K562 (cell line): ENCODE data around the gene RAB3GAP1. TPM values are rescaled to one million over a fixed set of nuclear protein-coding genes. Genes with fewer than 3 reads are reported as not detected.

ENCODE experiments used
- ATAC-seq: fragments of 200-7000 bp; cut with Tn5 transposase; 3 replicates; pipeline ENCODE4 v1.9.1; 2020; ENCODE audit warnings: moderate library complexity
- BruUV-seq: library from RNA; stranded (reverse); fragments of 400-500 nt; replicated peaks from 2 replicates; lab custom pipeline; 2021; lab: Mats Ljungman, UMichigan
- CTCF ChIA-PET: fragments of 300-600 bp; formaldehyde crosslinking; extraction: SDS; loops from one replicate; lab custom pipeline; 2021; ENCODE audit warnings: low intra/inter-chr PET ratio; lab: Yijun Ruan, JAX
- POLR2A ChIA-PET: fragments of 300-600, 350-650 bp; sonication (Branson Sonifier 250); formaldehyde crosslinking; extraction: SDS; loops from one replicate; lab custom pipeline; 2021; ENCODE audit warnings: antibody characterized with exemption, inconsistent platforms; lab: Yijun Ruan, JAX
- DNase-seq, 4 experiments: peaks; one replicate each; pipeline versions ENCODE4 v3.0.0 to v3.0.0-alpha.2; 2011 to 2018; ENCODE audit warnings: low spot score in 3 of 4, mixed read lengths in 3 of 4; ENCODE audit errors: extremely low read depth in 1 of 4
- FAIRE-seq: peaks from 2 replicates; lab custom pipeline; 2011; peaks lifted over from hg19 to GRCh38; lab: Jason Lieb, UNC
- H2AFZ ChIP-seq: 2 replicates; pipeline ENCODE4 v1.6.0; 2011; ENCODE audit warnings: low read depth, low read length, control low read depth, inconsistent platforms
- H3K27ac ChIP-seq: fragments of 200-600 bp; 3 replicates; pipeline ENCODE4 v1.8.0; 2011; ENCODE audit warnings: low read depth, mild to moderate bottlenecking, control low read depth, inconsistent platforms, low read length, moderate library complexity, mixed read lengths; ENCODE audit errors: extremely low read depth
- H3K27me3 ChIP-seq, 2 experiments: fragments of 300-600 bp in 1 of 2; 2 replicates in 1 of 2; 3 replicates in 1 of 2; pipeline versions ENCODE4 v1.6.0 to v1.8.0; 2011; ENCODE audit warnings: inconsistent platforms in 2 of 2, low read length in 2 of 2, mild to moderate bottlenecking in 1 of 2, mixed read lengths in 1 of 2, moderate library complexity in 1 of 2; ENCODE audit not compliant: control insufficient read depth in 2 of 2, insufficient read depth in 2 of 2
- H3K36me3 ChIP-seq: fragments of 300-600 bp; 3 replicates; pipeline ENCODE4 v1.8.0; 2011; ENCODE audit warnings: mild to moderate bottlenecking, low read length, inconsistent platforms; ENCODE audit not compliant: control insufficient read depth, insufficient read depth
- H3K4me1 ChIP-seq, 2 experiments: fragments of 200-600 bp in 1 of 2; replicated peaks in 1 of 2; 2 replicates in 1 of 2; 3 replicates in 1 of 2; pipeline versions ENCODE4 v1.5.1 to v1.8.0; 2011; ENCODE audit warnings: inconsistent platforms in 2 of 2, low read length in 2 of 2, mild to moderate bottlenecking in 1 of 2, mixed read lengths in 1 of 2, moderate library complexity in 1 of 2; ENCODE audit not compliant: control insufficient read depth in 2 of 2, insufficient read depth in 2 of 2
- H3K4me2 ChIP-seq: 2 replicates; pipeline ENCODE4 v1.6.1; 2011; ENCODE audit warnings: low read length, control low read depth, inconsistent platforms, mixed read lengths; ENCODE audit not compliant: insufficient read depth
- H3K4me3 ChIP-seq: fragments of 200-600 bp; sonication (generic), shearing (Covaris generic); 2 replicates; pipeline ENCODE4 v1.5.1; 2016; ENCODE audit warnings: control low read depth, inconsistent platforms
- H3K79me2 ChIP-seq: fragments of 200-600 bp; 3 replicates; pipeline ENCODE4 v1.8.0; 2011; ENCODE audit warnings: low read length, inconsistent platforms; ENCODE audit not compliant: control insufficient read depth, insufficient read depth
- H3K9ac ChIP-seq, 2 experiments: 2 replicates each; pipeline versions ENCODE4 v1.6.0 to v1.6.1; 2011; ENCODE audit warnings: low read depth in 2 of 2, low read length in 2 of 2, control low read depth in 1 of 2, inconsistent platforms in 1 of 2, mild to moderate bottlenecking in 1 of 2, mixed read lengths in 1 of 2; ENCODE audit not compliant: insufficient read depth in 1 of 2
- H3K9me1 ChIP-seq: one replicate; pipeline ENCODE4 v1.6.0; 2011; ENCODE audit warnings: inconsistent platforms, mild to moderate bottlenecking, low read length, moderate library complexity; ENCODE audit not compliant: control insufficient read depth, insufficient read depth
- H3K9me3 ChIP-seq: replicated peaks from 2 replicates; pipeline ENCODE4 v1.5.1; 2011; ENCODE audit warnings: low read depth, low read length, inconsistent platforms; ENCODE audit not compliant: control insufficient read depth, insufficient read depth
- H4K20me1 ChIP-seq: replicated peaks from 2 replicates; pipeline ENCODE4 v1.6.1; 2011; ENCODE audit warnings: low read length, inconsistent platforms, mixed read lengths; ENCODE audit not compliant: control insufficient read depth, insufficient read depth
- GABPB1 ChIP-seq: sonication (generic); formaldehyde crosslinking; IDR thresholded peaks from 2 replicates; pipeline ENCODE4 v1.8.0; 2022; ENCODE audit warnings: mild to moderate bottlenecking, missing genetic modification reagents
- GTF2F1 ChIP-seq: IDR thresholded peaks from 2 replicates; pipeline ENCODE4 v1.6.1; 2011; ENCODE audit warnings: low read depth, low read length, improper control_type of control experiment
- KLF1 ChIP-seq: fragments of 450-650 bp; IDR thresholded peaks from 2 replicates; pipeline ENCODE4 v1.6.1; 2016; ENCODE audit warnings: missing genetic modification characterization, missing compliant biosample characterization
- MAZ ChIP-seq, 2 experiments: fragments of 450-650 bp in 1 of 2; sonication (generic) in 1 of 2; formaldehyde crosslinking; IDR thresholded peaks in 1 of 2; conservative IDR thresholded peaks in 1 of 2; 2 replicates each; pipeline versions ENCODE4 v1.4.0 to v1.5.0; 2020; ENCODE audit warnings: mild to moderate bottlenecking in 1 of 2, missing genetic modification reagents in 1 of 2
- RBBP5 ChIP-seq: fragments of 200-600 bp; sonication (generic); IDR thresholded peaks from 2 replicates; pipeline ENCODE4 v1.6.1; 2012; ENCODE audit warnings: borderline replicate concordance, mild to moderate bottlenecking, low read length, control low read depth, inconsistent platforms; ENCODE audit not compliant: insufficient read depth, poor library complexity, severe bottlenecking
- RBM25 ChIP-seq: fragments of 200-400 bp; formaldehyde crosslinking; IDR thresholded peaks from 2 replicates; pipeline ENCODE4 v1.6.1; 2018; ENCODE audit warnings: low read length, low read depth, moderate library complexity; ENCODE audit not compliant: severe bottlenecking
- U2AF2 ChIP-seq: fragments of 200-400 bp; formaldehyde crosslinking; optimal IDR thresholded peaks from 2 replicates; pipeline ENCODE3; 2017; ENCODE audit warnings: low read depth, mild to moderate bottlenecking, low read length
- ZKSCAN1 ChIP-seq: fragments of 150-350 bp; IDR thresholded peaks from 2 replicates; pipeline ENCODE4 v1.6.1; 2016; ENCODE audit warnings: low read depth, low read length
- ZKSCAN3 ChIP-seq: fragments of 250-450 bp; sonication (Bioruptor Pico); IDR thresholded peaks from 2 replicates; pipeline ENCODE4 v1.4.0; 2020
- ZNF79 ChIP-seq: fragments of 250-450 bp; sonication (Bioruptor Pico); IDR thresholded peaks from 2 replicates; pipeline ENCODE4 v1.4.0; 2020; ENCODE audit warnings: low read depth, mild to moderate bottlenecking, moderate library complexity
- WGBS: fragments of 100-300 bp; shearing (Covaris generic); methylation state at CpG from one replicate; pipeline ENCODE4 v1.1.6; 2016; ENCODE audit warnings: low coverage, mixed read lengths; ENCODE audit not compliant: insufficient coverage; ENCODE audit errors: missing lambda C conversion rate; 5-methylcytosine and 5-hydroxymethylcytosine counted together
- in situ Hi-C: fragments of 300-500 bp; cut with MboI; formaldehyde crosslinking; loops from 4 replicates; pipeline ENCODE4 v1.15.0; 2018; ENCODE audit warnings: inconsistent platforms, mixed read lengths
- intact Hi-C: fragments of 100-400 bp; cut with micrococcal nuclease; formaldehyde crosslinking; loops from 2 replicates; pipeline ENCODE4 v1.14.2; 2022
- polyA plus RNA-seq, 8 experiments: library from polyadenylated mRNA; depleted of rRNA in 4 of 8; stranded (reverse) in 5 of 8; unstranded in 3 of 8; fragments of >200 nt; fragmentation: Nextera tagmentation in 2 of 8; fragmentation: Illumina TruSeq in 1 of 8; extraction: Ambion mirVana in 2 of 8; extraction: Trizol in 1 of 8; gene quantifications; 2 replicates each; pipeline versions ENCODE4 v1.2.1 to v1.2.3, GENCODE V29; 2011 to 2014; ENCODE audit warnings: inconsistent platforms in 1 of 8, missing spikeins in 1 of 8
- total RNA-seq, 7 experiments: library from RNA; depleted of rRNA in 6 of 7; stranded (reverse); fragments of >200 nt in 6 of 7; fragmentation: Illumina TruSeq in 2 of 7; extraction: Trizol in 2 of 7; gene quantifications; 2 replicates each; pipeline versions ENCODE4 v1.2.1 to v1.2.3, GENCODE V29; 2011 to 2021; ENCODE audit warnings: low replicate concordance in 1 of 7
- TF ChIP-seq, protein P1 (sequence below): sonication (generic); formaldehyde crosslinking; IDR thresholded peaks from 2 replicates; pipeline ENCODE4 v1.8.0; 2022; ENCODE audit warnings: mild to moderate bottlenecking, missing genetic modification reagents
- TF ChIP-seq, protein P2 (sequence below): fragments of 450-650 bp; IDR thresholded peaks from 2 replicates; pipeline ENCODE4 v1.6.1; 2016; ENCODE audit warnings: mild to moderate bottlenecking
- TF ChIP-seq, protein P3 (sequence below): fragments of 150-350 bp; conservative IDR thresholded peaks from 2 replicates; pipeline ENCODE4 v1.6.1; 2014; ENCODE audit warnings: low read length

Gene RAB3GAP1
- total and polyA plus RNA-seq, 9 of the 15 experiments (the other 6 are each of a cell fraction or from before 2014, with no cell fraction given), result 15.5 to 48.6 (median 33.0) TPM

DNA sequence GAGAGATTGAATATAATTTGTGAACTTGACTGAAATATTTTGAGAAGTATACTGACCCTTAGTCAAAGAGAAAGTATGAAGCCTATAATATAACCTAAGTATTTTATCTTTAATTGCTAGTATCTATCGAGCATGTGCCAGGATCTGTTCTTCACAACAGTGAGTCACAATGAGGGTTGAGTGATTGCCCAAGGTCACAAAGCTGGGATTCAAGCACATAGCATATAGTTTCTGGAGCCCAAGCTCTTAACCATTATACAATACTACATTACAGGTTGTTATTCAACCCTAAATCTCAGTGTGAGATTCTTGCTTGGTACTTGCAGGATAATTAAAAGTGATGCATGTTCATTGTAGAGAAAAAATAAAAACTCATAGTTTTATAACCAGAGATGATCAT, 97.2 kb downstream of the RAB3GAP1 start:
- in situ Hi-C loops (no loop called here), intact Hi-C loops (no loop called here)
- Histone ChIP-seq H3K4me1 (no peaks in the 10 kb centered on the region), H3K36me3 (peaks cover 46% of the 10 kb centered on the region), H3K4me2 (no peak overlapping the region), H3K9me1 (no peaks in the 10 kb centered on the region), H3K27me3 (no peaks in the 10 kb centered on the region), H4K20me1 (no peaks in the 10 kb centered on the region), H3K9me3 (no peaks in the 10 kb centered on the region), H3K79me2 (no peaks in the 10 kb centered on the region), H3K27ac (no peak overlapping the region), H3K9ac (no peak overlapping the region), H2AFZ (no peak overlapping the region), H3K4me3 (no peak overlapping the region)
- CTCF ChIA-PET, result no interaction called here
- BruUV-seq, result no TSS peak
- POLR2A ChIA-PET, result no interaction called here
- FAIRE-seq, result no peak
- WGBS, result 87% methylated on average over 1 of the region's 1 CpG
- no peak for DNase-seq
- no peak for ATAC-seq
- no peak for TF ChIP-seq RBBP5
- no peak for TF ChIP-seq GTF2F1
- TF ChIP-seq U2AF2, result no peak
- no peak for TF ChIP-seq ZKSCAN3
- TF ChIP-seq MAZ (CRISPR knock-in tag; conservative IDR thresholded peaks at IDR 0.05 in 1 of 2, IDR thresholded peaks at IDR 0.05 in 1 of 2), result no peak
- TF ChIP-seq, protein P1, sequence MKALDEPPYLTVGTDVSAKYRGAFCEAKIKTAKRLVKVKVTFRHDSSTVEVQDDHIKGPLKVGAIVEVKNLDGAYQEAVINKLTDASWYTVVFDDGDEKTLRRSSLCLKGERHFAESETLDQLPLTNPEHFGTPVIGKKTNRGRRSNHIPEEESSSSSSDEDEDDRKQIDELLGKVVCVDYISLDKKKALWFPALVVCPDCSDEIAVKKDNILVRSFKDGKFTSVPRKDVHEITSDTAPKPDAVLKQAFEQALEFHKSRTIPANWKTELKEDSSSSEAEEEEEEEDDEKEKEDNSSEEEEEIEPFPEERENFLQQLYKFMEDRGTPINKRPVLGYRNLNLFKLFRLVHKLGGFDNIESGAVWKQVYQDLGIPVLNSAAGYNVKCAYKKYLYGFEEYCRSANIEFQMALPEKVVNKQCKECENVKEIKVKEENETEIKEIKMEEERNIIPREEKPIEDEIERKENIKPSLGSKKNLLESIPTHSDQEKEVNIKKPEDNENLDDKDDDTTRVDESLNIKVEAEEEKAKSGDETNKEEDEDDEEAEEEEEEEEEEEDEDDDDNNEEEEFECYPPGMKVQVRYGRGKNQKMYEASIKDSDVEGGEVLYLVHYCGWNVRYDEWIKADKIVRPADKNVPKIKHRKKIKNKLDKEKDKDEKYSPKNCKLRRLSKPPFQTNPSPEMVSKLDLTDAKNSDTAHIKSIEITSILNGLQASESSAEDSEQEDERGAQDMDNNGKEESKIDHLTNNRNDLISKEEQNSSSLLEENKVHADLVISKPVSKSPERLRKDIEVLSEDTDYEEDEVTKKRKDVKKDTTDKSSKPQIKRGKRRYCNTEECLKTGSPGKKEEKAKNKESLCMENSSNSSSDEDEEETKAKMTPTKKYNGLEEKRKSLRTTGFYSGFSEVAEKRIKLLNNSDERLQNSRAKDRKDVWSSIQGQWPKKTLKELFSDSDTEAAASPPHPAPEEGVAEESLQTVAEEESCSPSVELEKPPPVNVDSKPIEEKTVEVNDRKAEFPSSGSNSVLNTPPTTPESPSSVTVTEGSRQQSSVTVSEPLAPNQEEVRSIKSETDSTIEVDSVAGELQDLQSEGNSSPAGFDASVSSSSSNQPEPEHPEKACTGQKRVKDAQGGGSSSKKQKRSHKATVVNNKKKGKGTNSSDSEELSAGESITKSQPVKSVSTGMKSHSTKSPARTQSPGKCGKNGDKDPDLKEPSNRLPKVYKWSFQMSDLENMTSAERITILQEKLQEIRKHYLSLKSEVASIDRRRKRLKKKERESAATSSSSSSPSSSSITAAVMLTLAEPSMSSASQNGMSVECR, result no peak
- TF ChIP-seq, protein P2, sequence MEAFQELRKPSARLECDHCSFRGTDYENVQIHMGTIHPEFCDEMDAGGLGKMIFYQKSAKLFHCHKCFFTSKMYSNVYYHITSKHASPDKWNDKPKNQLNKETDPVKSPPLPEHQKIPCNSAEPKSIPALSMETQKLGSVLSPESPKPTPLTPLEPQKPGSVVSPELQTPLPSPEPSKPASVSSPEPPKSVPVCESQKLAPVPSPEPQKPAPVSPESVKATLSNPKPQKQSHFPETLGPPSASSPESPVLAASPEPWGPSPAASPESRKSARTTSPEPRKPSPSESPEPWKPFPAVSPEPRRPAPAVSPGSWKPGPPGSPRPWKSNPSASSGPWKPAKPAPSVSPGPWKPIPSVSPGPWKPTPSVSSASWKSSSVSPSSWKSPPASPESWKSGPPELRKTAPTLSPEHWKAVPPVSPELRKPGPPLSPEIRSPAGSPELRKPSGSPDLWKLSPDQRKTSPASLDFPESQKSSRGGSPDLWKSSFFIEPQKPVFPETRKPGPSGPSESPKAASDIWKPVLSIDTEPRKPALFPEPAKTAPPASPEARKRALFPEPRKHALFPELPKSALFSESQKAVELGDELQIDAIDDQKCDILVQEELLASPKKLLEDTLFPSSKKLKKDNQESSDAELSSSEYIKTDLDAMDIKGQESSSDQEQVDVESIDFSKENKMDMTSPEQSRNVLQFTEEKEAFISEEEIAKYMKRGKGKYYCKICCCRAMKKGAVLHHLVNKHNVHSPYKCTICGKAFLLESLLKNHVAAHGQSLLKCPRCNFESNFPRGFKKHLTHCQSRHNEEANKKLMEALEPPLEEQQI, result no peak
- TF ChIP-seq, protein P3, sequence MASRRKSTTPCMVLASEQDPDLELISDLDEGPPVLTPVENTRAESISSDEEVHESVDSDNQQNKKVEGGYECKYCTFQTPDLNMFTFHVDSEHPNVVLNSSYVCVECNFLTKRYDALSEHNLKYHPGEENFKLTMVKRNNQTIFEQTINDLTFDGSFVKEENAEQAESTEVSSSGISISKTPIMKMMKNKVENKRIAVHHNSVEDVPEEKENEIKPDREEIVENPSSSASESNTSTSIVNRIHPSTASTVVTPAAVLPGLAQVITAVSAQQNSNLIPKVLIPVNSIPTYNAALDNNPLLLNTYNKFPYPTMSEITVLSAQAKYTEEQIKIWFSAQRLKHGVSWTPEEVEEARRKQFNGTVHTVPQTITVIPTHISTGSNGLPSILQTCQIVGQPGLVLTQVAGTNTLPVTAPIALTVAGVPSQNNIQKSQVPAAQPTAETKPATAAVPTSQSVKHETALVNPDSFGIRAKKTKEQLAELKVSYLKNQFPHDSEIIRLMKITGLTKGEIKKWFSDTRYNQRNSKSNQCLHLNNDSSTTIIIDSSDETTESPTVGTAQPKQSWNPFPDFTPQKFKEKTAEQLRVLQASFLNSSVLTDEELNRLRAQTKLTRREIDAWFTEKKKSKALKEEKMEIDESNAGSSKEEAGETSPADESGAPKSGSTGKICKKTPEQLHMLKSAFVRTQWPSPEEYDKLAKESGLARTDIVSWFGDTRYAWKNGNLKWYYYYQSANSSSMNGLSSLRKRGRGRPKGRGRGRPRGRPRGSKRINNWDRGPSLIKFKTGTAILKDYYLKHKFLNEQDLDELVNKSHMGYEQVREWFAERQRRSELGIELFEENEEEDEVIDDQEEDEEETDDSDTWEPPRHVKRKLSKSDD, result no peak
- TF ChIP-seq GABPB1 (CRISPR knock-in tag), result no peak
- no peak for TF ChIP-seq ZKSCAN1
- TF ChIP-seq KLF1 (tag), result no peak
- TF ChIP-seq RBM25, result no peak
- TF ChIP-seq ZNF79, result no peak
